NCI-H226 (cell line): ENCODE measurements around the gene CCDC40.
"Not testable (repeated sequence)": the region's sequence is repeated elsewhere in the genome, so short reads cannot be mapped to it uniquely, and the experiment has no call there.

Experiments
- DNase-seq: peaks from one replicate; pipeline ENCODE4 v3.0.0-alpha.2; 2015

The CCDC40 gene

GRCh38 chr17:80023481-80024205 is 12.8 kb upstream of the CCDC40 start:
- no peak for DNase-seq

GRCh38 chr17:80024206-80024972 is 12.1 kb upstream of the CCDC40 start:
- no peak for DNase-seq

DNA sequence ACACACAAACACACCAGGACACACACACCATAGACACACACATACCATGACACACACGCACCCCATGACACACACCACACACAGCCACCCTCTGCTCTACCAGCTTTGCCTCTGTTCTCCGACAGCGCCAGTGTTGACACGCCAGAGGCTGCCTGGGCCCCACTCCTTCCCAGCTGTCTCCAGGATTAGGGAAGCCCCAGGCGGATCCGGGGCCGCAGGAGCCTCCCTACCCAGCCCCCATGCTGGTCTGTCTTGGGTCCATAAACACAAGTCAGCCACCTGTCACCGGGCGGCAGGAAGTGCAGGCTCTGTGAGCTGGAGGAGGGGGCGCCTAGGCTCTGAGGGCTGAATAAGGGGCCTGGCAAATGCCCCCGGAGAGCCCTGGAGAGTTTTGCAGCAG is 11.3 kb upstream of the CCDC40 start:
- no peak for DNase-seq

- DNase-seq, result no peak
These were observed 10.6 kb upstream of the CCDC40 start for GRCh38 chr17:80025796-80026195.

- no peak for DNase-seq
These were observed 9.9 kb upstream of the CCDC40 start for GRCh38 chr17:80026359-80027042.

DNA sequence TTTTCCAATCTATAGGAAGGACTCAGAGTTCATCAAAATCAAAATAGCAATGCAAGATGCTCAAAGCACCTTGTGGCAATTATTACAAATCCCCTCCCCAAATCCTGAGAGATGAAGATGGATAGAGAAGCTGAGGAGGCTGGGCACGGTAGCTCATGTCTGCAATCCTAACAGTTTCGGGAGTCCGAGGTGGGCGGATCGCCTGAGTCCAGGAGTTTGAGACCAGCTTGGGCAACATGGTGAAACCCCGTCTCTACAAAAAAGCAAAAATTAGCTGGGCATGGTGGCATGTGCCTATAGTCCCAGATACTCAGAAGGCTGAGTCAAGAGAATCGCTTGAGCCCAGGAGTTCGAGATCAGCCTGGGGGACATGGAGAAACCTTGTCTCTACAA is 9.4 kb upstream of the CCDC40 start:
- no peak for DNase-seq

GRCh38 chr17:80028030-80028429 is 8.4 kb upstream of the CCDC40 start:
- DNase-seq, result no peak

- DNase-seq, result no peak
These were observed 7.0 kb upstream of the CCDC40 start for GRCh38 chr17:80029258-80029974.

GRCh38 chr17:80030730-80031410 is 5.6 kb upstream of the CCDC40 start:
- DNase-seq, result no peak

DNA sequence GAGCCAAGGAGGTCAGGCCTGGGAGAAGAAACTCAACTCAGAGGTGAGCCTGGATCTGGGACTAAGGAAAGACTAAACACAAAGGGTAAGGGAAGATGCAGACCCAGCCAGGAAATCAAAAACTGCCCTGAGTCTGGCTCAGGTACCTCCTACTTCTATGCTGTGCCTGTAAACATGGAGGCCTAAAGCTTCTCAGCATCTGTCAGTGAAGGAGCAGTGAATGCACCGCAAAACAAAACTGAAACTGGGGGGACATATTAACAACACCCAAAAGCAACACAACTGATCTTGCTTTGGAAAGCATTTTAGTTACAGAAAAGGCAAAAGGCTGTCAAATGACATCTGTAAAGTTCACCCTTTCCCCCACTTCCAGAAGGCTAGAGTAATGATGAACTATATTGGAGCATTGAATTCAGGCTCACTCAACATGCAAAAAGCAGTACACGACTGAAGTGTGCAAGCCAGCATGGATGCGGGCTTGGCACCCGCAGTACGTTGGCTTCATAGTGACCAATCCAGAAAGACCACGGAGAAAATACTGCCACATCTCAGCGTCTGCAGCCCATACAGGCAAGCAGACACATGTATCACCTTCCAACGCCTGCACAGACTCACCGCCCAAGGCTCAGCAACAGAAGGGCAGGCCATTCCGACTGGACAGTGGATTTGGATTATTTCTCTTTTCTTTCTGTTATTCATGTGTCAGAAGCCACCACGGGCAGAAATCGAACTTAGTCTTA is 4.6 kb upstream of the CCDC40 start:
- DNase-seq, result no peak

DNA sequence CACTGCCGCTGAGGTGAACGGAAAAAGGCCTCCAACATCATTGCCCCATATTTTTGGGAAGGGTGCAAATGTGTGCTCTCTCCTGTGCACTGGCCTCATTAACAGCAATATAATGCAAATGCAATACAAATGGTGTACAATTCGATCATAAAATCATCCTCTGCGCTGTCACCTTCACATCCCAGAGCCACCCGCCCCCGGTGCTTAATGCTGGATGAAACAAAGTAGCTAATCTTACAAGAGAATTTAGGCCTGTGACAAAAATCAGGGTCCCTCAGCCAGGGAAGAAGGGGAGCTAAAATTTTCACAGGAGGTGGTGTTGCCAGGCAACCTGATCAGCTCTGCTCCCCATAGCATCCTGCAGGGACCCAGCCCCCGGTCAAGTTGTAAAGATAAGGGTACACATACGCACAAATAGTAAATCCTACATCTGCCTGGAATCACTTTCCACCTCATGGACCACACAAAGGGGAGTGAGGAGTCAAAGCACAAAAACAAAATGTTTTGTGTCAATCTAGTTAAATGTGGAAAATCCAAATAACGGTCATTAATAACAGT is 3.7 kb upstream of the CCDC40 start:
- no peak for DNase-seq

GRCh38 chr17:80033840-80034239 is 2.6 kb upstream of the CCDC40 start:
- DNase-seq, result no peak

GRCh38 chr17:80034791-80035686 is 1.4 kb upstream of the CCDC40 start:
- DNase-seq, result no peak

DNA sequence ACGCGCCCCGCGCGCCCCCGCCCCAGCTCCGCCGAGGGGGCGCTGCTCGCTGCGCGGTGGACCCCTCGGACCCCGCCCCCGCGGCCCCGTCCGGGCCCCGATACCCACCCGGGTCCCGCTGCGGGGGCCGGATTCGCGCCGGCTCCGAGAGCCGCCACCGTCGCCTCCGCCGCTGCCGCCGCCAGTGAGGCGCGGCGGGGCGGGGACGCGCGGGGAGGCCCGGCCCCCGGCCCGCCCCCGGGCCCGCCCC is 830 bp upstream of the CCDC40 start, which contains the start of gene TBC1D16:
Gene TBC1D16 (minus strand): TSS at position 186 of the 250 bp plus-strand sequence. CDS start 22,325 bp downstream, outside the sequence.
- DNase-seq, result no peak

DNA sequence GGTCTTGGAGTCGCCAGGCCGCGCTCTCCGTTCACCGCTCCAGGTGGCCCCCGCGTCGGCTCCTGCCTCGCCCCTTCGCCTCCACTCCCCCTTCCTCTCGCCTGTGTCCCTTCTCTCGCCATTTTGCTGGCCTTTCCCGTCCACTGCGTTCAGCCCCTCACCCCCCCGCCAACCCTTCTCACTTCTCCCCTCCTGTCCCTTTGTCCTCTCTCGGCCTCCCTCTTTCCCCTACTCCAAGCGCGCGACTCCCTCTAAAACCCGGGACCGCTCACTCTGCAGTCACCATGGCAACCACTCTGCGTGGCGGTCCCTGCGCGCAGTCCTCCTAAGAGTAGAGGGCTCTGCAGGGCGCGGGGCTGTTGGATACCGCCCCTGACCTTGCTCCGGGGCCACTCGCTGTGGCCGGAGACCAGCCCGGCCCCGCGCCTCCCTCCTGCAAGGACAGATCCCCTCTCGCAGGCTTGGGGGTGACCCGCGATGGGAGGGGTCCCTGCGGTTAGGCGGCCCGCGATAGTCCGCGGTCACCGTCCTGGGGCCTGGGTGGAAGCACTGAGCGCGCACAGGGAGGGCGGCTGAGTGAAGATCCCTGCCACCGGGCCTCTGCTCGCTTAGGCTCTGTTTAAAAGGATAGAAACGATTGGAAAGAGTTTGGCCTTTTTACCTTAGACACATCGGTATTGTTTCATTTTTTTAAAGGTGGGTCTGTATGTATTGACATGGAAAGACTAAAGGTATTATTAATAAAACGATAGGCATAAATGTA is 454 bp downstream of the CCDC40 start:
- no peak for DNase-seq

DNA sequence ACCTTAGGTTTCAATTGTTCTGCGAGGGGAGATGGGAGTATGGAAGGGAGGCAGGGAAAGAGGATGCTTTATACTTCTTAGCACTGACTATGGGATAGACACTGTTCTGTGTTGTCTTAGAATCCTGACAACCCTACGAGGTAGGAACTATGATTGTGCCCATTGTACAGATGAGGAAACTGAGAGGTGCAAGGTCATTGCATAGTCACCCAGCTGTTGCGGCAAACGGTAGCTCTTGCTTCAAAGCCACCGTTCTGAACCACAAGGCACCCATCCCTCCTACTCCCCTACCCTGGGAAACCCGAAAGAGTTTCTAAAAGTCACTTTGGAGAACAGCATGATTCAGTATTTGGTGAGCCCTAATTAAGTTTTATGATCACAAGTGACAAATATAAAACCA is 7.5 kb downstream of the CCDC40 start:
- DNase-seq, result no peak

DNA sequence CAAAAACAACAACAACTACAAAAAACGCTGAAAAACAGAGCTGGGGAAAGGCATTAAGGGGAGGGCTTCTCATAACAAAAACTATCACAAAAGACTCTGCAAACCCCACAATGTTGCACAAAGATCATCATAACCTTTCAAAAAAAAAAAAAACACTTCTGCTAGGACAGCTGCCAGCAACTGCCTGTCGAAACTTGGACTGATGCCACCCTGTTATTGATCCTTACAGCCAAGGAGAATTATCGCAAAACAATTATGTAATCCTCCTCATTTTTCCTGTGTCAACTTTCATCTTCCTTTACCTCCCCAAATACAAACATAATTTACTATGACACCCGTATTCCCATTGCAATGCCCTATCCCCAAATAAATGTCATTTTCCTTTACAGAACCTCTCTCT is 9.3 kb downstream of the CCDC40 start:
- no peak for DNase-seq

GRCh38 chr17:80046709-80047108 is 10.3 kb downstream of the CCDC40 start:
- DNase-seq, result not testable (repeated sequence)

DNA sequence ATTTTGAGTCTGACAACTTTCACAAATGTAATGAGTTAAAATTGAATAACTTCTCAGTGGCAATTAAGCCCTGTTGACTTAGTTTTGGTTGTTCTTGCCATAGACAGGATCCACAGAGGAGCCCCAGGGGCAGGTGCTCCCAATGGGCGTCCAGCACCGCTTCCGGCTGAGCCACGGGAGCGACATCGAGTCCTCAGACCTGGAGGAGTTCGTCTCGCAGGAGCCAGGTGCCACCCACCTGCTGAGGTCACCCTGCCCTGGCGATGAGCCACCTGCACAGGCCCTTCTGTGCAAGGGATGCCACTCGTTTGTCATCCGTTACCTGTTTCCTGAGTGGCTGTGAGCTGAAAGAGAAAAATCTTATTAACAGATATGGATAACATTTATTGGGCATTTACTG is 10.7 kb downstream of the CCDC40 start:
- DNase-seq, result no peak

DNA sequence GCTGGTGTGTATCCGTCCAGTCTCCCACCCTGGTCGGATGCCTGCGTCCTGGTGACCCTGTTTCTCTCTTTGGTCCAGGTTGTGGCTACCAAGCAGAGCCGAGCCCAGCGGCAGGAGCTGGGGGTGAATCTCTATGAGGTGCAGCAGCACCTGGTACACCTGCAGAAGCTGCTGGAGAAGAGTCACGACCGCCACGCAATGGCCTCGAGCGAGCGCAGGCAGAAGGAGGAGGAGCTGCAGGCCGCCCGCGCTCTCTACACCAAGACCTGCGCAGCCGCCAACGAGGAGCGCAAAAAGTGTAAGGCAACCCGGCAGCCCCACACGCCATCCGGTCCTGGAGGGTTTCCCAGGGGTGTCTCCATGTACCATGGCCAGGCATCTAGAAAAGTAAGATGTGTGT is 13.5 kb downstream of the CCDC40 start:
- DNase-seq, result no peak
